HCT116 (cell line): ENCODE data around the gene RSPH6A.

ENCODE experiments used
- CEBPB ChIP-seq: IDR thresholded peaks from 2 replicates; pipeline ENCODE4 v1.6.1; 2012; ENCODE audit warnings: low read depth
- CTCF ChIP-seq, 3 experiments: fragments of 200-600 bp in 1 of 3; sonication (generic) in 1 of 3; IDR thresholded peaks in 2 of 3; conservative IDR thresholded peaks in 1 of 3; 2 replicates each; pipeline ENCODE4 v1.5.1; 2012 to 2017; ENCODE audit warnings: low read depth in 2 of 3, low read length in 2 of 3, antibody characterized with exemption in 1 of 3, borderline replicate concordance in 1 of 3, control low read depth in 1 of 3, mild to moderate bottlenecking in 1 of 3, mixed read lengths in 1 of 3, mixed run types in 1 of 3, moderate library complexity in 1 of 3; ENCODE audit not compliant: insufficient read depth in 1 of 3
- EGR1 ChIP-seq: IDR thresholded peaks from 2 replicates; pipeline ENCODE4 v1.6.1; 2012; ENCODE audit warnings: low read depth
- EZH2 ChIP-seq: fragments of 200-600 bp; sonication (generic); IDR thresholded peaks from 2 replicates; pipeline ENCODE4 v1.6.1; 2017; ENCODE audit warnings: antibody characterized with exemption, mixed run types
- EZH2phosphoT487 ChIP-seq: fragments of 200-600 bp; IDR thresholded peaks from 2 replicates; pipeline ENCODE4 v1.6.1; 2018; ENCODE audit warnings: antibody characterized with exemption, borderline replicate concordance
- FOSL1 ChIP-seq: IDR thresholded peaks from 2 replicates; pipeline ENCODE4 v1.6.1; 2012; ENCODE audit warnings: low read depth
- MAX ChIP-seq: IDR thresholded peaks from 2 replicates; pipeline ENCODE4 v1.6.1; 2012
- POLR2A ChIP-seq: IDR thresholded peaks from 2 replicates; pipeline ENCODE4 v1.7.0; 2011; ENCODE audit warnings: borderline replicate concordance; ENCODE audit not compliant: insufficient read depth, insufficient read length; ENCODE audit errors: extremely low read depth
- POLR2AphosphoS5 ChIP-seq: IDR thresholded peaks from 2 replicates; pipeline ENCODE4 v1.6.1; 2011; ENCODE audit warnings: mild to moderate bottlenecking, low read depth, low read length, moderate library complexity
- YY1 ChIP-seq: IDR thresholded peaks from 2 replicates; pipeline ENCODE4 v1.6.1; 2011; ENCODE audit warnings: low read length, low read depth, moderate library complexity, mild to moderate bottlenecking; ENCODE audit not compliant: insufficient replicate concordance; ENCODE audit errors: extremely low read depth

GRCh38 chr19:45752639-45753038, 62.5 kb downstream of the RSPH6A start:
- TF ChIP-seq CTCF (IDR thresholded peaks at IDR 0.05 in 2 of 3, conservative IDR thresholded peaks at IDR 0.05 in 1 of 3; ENCODE audit: borderline replicate concordance in 1 of 3, insufficient read depth in 1 of 3, low read depth in 2 of 3, low read length in 2 of 3) (no peak), EZH2 (no peak), FOSL1 (no peak), EZH2phosphoT487 (no peak), POLR2AphosphoS5 (no peak), MAX (no peak), YY1 (no peak), CEBPB (no peak), POLR2A (no peak), EGR1 (no peak)
